Astrocyte (in vitro differentiated cells and primary cell): ENCODE results near the gene FGA. TPM values are rescaled to one million over a fixed set of nuclear protein-coding genes. Genes with fewer than 3 reads are reported as not detected.

ENCODE experiments used
- DNase-seq: peaks from one replicate; pipeline ENCODE4 v3.0.0-alpha.2; 2010; ENCODE audit warnings: low read depth
- FAIRE-seq: peaks from 2 replicates; lab custom pipeline; 2011; peaks lifted over from hg19 to GRCh38; lab: Jason Lieb, UNC
- H2AFZ ChIP-seq: 2 replicates; pipeline ENCODE4 v1.6.0; 2012; ENCODE audit warnings: low read depth, low read length, inconsistent platforms
- H3K27ac ChIP-seq: 2 replicates; pipeline ENCODE4 v1.5.1; 2011; ENCODE audit warnings: low read depth, low read length, inconsistent platforms
- H3K27me3 ChIP-seq: 2 replicates; pipeline ENCODE4 v1.6.0; 2011; ENCODE audit warnings: low read length, inconsistent platforms; ENCODE audit not compliant: insufficient read depth
- H3K36me3 ChIP-seq: 2 replicates; pipeline ENCODE4 v1.5.1; 2011; ENCODE audit warnings: low read length, inconsistent platforms; ENCODE audit not compliant: insufficient read depth
- H3K4me1 ChIP-seq: 2 replicates; pipeline ENCODE4 v1.5.1; 2011; ENCODE audit warnings: low read length, inconsistent platforms; ENCODE audit not compliant: insufficient read depth
- H3K4me2 ChIP-seq: 2 replicates; pipeline ENCODE4 v1.6.0; 2012; ENCODE audit warnings: low read length, inconsistent platforms
- H3K4me3 ChIP-seq: 2 replicates; pipeline ENCODE4 v1.5.1; 2011; ENCODE audit warnings: low read depth, mild to moderate bottlenecking, low read length, inconsistent platforms; ENCODE audit not compliant: insufficient read depth
- H3K79me2 ChIP-seq: 2 replicates; pipeline ENCODE4 v1.6.0; 2012; ENCODE audit warnings: mild to moderate bottlenecking, low read length, inconsistent platforms; ENCODE audit not compliant: insufficient read depth
- H3K9ac ChIP-seq: 2 replicates; pipeline ENCODE4 v1.6.0; 2012; ENCODE audit warnings: mild to moderate bottlenecking, low read length, inconsistent platforms
- H3K9me3 ChIP-seq: 2 replicates; pipeline ENCODE4 v1.5.1; 2012; ENCODE audit warnings: low read depth, mild to moderate bottlenecking, low read length, inconsistent platforms; ENCODE audit not compliant: insufficient read depth
- H4K20me1 ChIP-seq: 2 replicates; pipeline ENCODE4 v1.6.0; 2012; ENCODE audit warnings: low read length, inconsistent platforms; ENCODE audit not compliant: insufficient read depth
- H3K27ac Mint-ChIP-seq: one replicate; pipeline ENCODE4 v1.8.0; 2021; ENCODE audit warnings: mild to moderate bottlenecking, mixed read lengths; ENCODE audit not compliant: unreplicated experiment
- H3K27me3 Mint-ChIP-seq: one replicate; pipeline ENCODE4 v1.8.0; 2021; ENCODE audit warnings: low read depth, mixed read lengths; ENCODE audit not compliant: unreplicated experiment
- H3K36me3 Mint-ChIP-seq: one replicate; pipeline ENCODE4 v1.8.0; 2021; ENCODE audit warnings: low read depth, mixed read lengths; ENCODE audit not compliant: unreplicated experiment
- H3K4me1 Mint-ChIP-seq: one replicate; pipeline ENCODE4 v1.8.0; 2021; ENCODE audit warnings: low read depth, mixed read lengths; ENCODE audit not compliant: unreplicated experiment
- H3K4me3 Mint-ChIP-seq: one replicate; pipeline ENCODE4 v1.8.0; 2021; ENCODE audit warnings: mild to moderate bottlenecking, moderate library complexity, mixed read lengths; ENCODE audit not compliant: unreplicated experiment
- H3K9me3 Mint-ChIP-seq: one replicate; pipeline ENCODE4 v1.8.0; 2021; ENCODE audit warnings: mild to moderate bottlenecking, mixed read lengths; ENCODE audit not compliant: unreplicated experiment
- CTCF ChIP-seq: IDR thresholded peaks from 2 replicates; pipeline ENCODE4 v1.5.1; 2011; ENCODE audit warnings: low read depth, mild to moderate bottlenecking, inconsistent platforms, low read length, moderate library complexity; ENCODE audit not compliant: insufficient read depth
- EZH2 ChIP-seq: IDR thresholded peaks from 2 replicates; pipeline ENCODE4 v1.6.1; 2012; ENCODE audit warnings: mild to moderate bottlenecking, low read length, inconsistent platforms; ENCODE audit not compliant: insufficient read depth
- total RNA-seq: library from RNA; stranded (reverse); gene quantifications from 2 replicates; pipeline ENCODE4 v1.2.1, GENCODE V29; 2021

FGA gene
- total RNA-seq, 1 donor from 2014 or later = not detected

- Mint-ChIP-seq H3K27me3 (no peaks in the 10 kb centered on the region), H3K36me3 (no peaks in the 10 kb centered on the region), H3K27ac (no peak overlapping the region), H3K9me3 (no peaks in the 10 kb centered on the region), H3K4me1 (peaks cover 1% of the 10 kb centered on the region), H3K4me3 (no peak overlapping the region)
- Histone ChIP-seq H3K9ac (no peak overlapping the region), H3K9me3 (no peaks in the 10 kb centered on the region), H2AFZ (no peak overlapping the region), H3K79me2 (no peaks in the 10 kb centered on the region), H3K27me3 (no peaks in the 10 kb centered on the region), H3K27ac (no peak overlapping the region), H3K36me3 (no peaks in the 10 kb centered on the region), H4K20me1 (no peaks in the 10 kb centered on the region), H3K4me1 (no peaks in the 10 kb centered on the region), H3K4me3 (no peak overlapping the region), H3K4me2 (no peak overlapping the region)
- TF ChIP-seq CTCF (no peak), EZH2 (no peak)
- DNase-seq (no peak), FAIRE-seq (no peak)
Measured at GRCh38 chr4:154577324-154577723, 13.2 kb downstream of the FGA start.

GRCh38 chr4:154574311-154574710, 16.2 kb downstream of the FGA start:
- H3K4me1 ChIP-seq = no peaks in the 10 kb centered on the region
- no peak overlapping the region for H3K27ac Mint-ChIP-seq
- TF ChIP-seq EZH2 (no peak), CTCF (no peak)
- no peak overlapping the region for H3K4me3 Mint-ChIP-seq
- no peaks in the 10 kb centered on the region for H3K36me3 ChIP-seq
- no peaks in the 10 kb centered on the region for H4K20me1 ChIP-seq
- no peak overlapping the region for H3K27ac ChIP-seq
- no peaks in the 10 kb centered on the region for H3K27me3 Mint-ChIP-seq
- H3K4me3 ChIP-seq = no peak overlapping the region
- no peaks in the 10 kb centered on the region for H3K36me3 Mint-ChIP-seq
- H3K9me3 Mint-ChIP-seq = no peaks in the 10 kb centered on the region
- no peaks in the 10 kb centered on the region for H3K79me2 ChIP-seq
- no peak for DNase-seq
- H3K4me1 Mint-ChIP-seq = peaks cover 1% of the 10 kb centered on the region
- no peak overlapping the region for H3K9ac ChIP-seq
- no peak overlapping the region for H2AFZ ChIP-seq
- H3K9me3 ChIP-seq = peaks cover 2% of the 10 kb centered on the region
- no peak overlapping the region for H3K4me2 ChIP-seq
- no peaks in the 10 kb centered on the region for H3K27me3 ChIP-seq
- no peak for FAIRE-seq

- FAIRE-seq (no peak), DNase-seq (no peak)
- no peak overlapping the region for H3K4me3 Mint-ChIP-seq
- no peak overlapping the region for H3K4me3 ChIP-seq
- no peak overlapping the region for H3K27ac Mint-ChIP-seq
- H3K27ac ChIP-seq = no peak overlapping the region
- peaks cover 1% of the 10 kb centered on the region for H3K4me1 Mint-ChIP-seq
- H3K9me3 Mint-ChIP-seq = no peaks in the 10 kb centered on the region
- no peaks in the 10 kb centered on the region for H3K27me3 Mint-ChIP-seq
- no peak overlapping the region for H3K4me2 ChIP-seq
- no peak overlapping the region for H3K9ac ChIP-seq
- no peak overlapping the region for H2AFZ ChIP-seq
- H3K9me3 ChIP-seq = peaks cover 2% of the 10 kb centered on the region
- TF ChIP-seq CTCF = no peak
- TF ChIP-seq EZH2 = no peak
- H4K20me1 ChIP-seq = no peaks in the 10 kb centered on the region
- H3K27me3 ChIP-seq = no peaks in the 10 kb centered on the region
- H3K36me3 Mint-ChIP-seq = no peaks in the 10 kb centered on the region
- no peaks in the 10 kb centered on the region for H3K4me1 ChIP-seq
- H3K79me2 ChIP-seq = no peaks in the 10 kb centered on the region
- no peaks in the 10 kb centered on the region for H3K36me3 ChIP-seq
Measured at GRCh38 chr4:154573190-154573870, 17.2 kb downstream of the FGA start.
